ENCODE results near the gene ARFGAP2.
"Not testable (repeated sequence)": the region's sequence is repeated elsewhere in the genome, so short reads cannot be mapped to it uniquely, and the experiment has no call there.

ARFGAP2 gene

GRCh38 chr11:47176328-47177228 is at the start of gene ARFGAP2:
Gene ARFGAP2, minus strand, starts transcription at chr11:47176879. Its CDS starts 26 bp downstream, at chr11:47176853.
- peak; percentile 96 for DNase-seq

- no peak for DNase-seq
Observed at GRCh38 chr11:47225552-47226400, 49.1 kb upstream of the ARFGAP2 start.

- DNase-seq: no peak
Observed at GRCh38 chr11:47222696-47223095, 46.0 kb upstream of the ARFGAP2 start.

GRCh38 chr11:47220401-47220821 is 43.7 kb upstream of the ARFGAP2 start:
- DNase-seq: peak; percentile 57

GRCh38 chr11:47216121-47216798 is 39.6 kb upstream of the ARFGAP2 start:
- peak; percentile 86 for DNase-seq

- no peak for DNase-seq
Observed at GRCh38 chr11:47215366-47215910, 38.8 kb upstream of the ARFGAP2 start.

- DNase-seq: peak; percentile 71
Observed at GRCh38 chr11:47213950-47214565, 37.4 kb upstream of the ARFGAP2 start.

GRCh38 chr11:47212938-47213337 is 36.3 kb upstream of the ARFGAP2 start:
- DNase-seq: no peak

GRCh38 chr11:47208628-47209027 is 31.9 kb upstream of the ARFGAP2 start:
- no peak for DNase-seq

- DNase-seq: not testable (repeated sequence)
Observed at GRCh38 chr11:47208008-47208552, 31.4 kb upstream of the ARFGAP2 start.

- DNase-seq: no peak
Observed at GRCh38 chr11:47207459-47207858, 30.8 kb upstream of the ARFGAP2 start.

GRCh38 chr11:47206577-47206976 is 29.9 kb upstream of the ARFGAP2 start:
- DNase-seq: not testable (repeated sequence)

GRCh38 chr11:47204637-47204989 is 27.9 kb upstream of the ARFGAP2 start:
- peak; percentile 84 for DNase-seq

- no peak for DNase-seq
Observed at GRCh38 chr11:47202576-47202975, 25.9 kb upstream of the ARFGAP2 start.

- no peak for DNase-seq
Observed at GRCh38 chr11:47201015-47201414, 24.3 kb upstream of the ARFGAP2 start.

GRCh38 chr11:47198161-47198560 is 21.5 kb upstream of the ARFGAP2 start:
- DNase-seq: not testable (repeated sequence)

- DNase-seq: no peak
Observed at GRCh38 chr11:47192111-47192510, 15.4 kb upstream of the ARFGAP2 start.

GRCh38 chr11:47191137-47191536 is 14.5 kb upstream of the ARFGAP2 start:
- peak; percentile 24 for DNase-seq

GRCh38 chr11:47189100-47189834 is 12.6 kb upstream of the ARFGAP2 start:
- DNase-seq: peak; percentile 67

- DNase-seq: no peak
Observed at GRCh38 chr11:47188259-47188658, 11.6 kb upstream of the ARFGAP2 start.

- no peak for DNase-seq
Observed at GRCh38 chr11:47187723-47188122, 11.0 kb upstream of the ARFGAP2 start.

All from fibroblast of skin of right quadriceps (primary cell).